GM20000 (cell line): Measurements from ENCODE around the gene RREB1.
A peak's percentile ranks its signal among the peaks of the same experiment; 100 is the strongest.

Source experiments
- DNase-seq: peaks from one replicate; pipeline ENCODE4 v3.0.0; 2012; ENCODE audit warnings: low spot score
- TF ChIP-seq, protein P1 (sequence below): IDR thresholded peaks from 2 replicates; pipeline ENCODE4 v1.5.1; 2012; ENCODE audit warnings: mild to moderate bottlenecking, control low read depth; ENCODE audit errors: extremely low read depth, missing control alignments

The RREB1 gene

DNA sequence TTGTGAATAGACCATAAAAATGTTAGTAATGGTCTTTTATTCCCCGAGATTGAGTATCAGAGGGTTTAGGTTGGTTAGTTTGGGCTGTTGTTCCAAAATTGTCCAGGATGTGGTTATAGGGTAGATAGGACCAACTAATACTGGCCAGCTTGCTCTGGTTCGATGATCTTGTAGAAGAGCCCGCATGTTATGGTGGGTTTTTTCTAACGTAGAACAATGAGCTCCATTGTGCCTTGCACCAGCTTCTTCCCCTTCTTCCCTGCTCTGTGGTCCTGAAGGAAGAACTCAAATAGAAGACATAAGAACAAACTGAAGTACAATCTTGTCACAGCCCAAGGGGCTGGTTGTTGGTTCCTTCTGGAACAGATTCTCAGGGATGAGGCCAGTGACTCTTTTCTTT is 70.5 kb downstream of the RREB1 start:
- DNase-seq: no peak
- TF ChIP-seq, protein P1, sequence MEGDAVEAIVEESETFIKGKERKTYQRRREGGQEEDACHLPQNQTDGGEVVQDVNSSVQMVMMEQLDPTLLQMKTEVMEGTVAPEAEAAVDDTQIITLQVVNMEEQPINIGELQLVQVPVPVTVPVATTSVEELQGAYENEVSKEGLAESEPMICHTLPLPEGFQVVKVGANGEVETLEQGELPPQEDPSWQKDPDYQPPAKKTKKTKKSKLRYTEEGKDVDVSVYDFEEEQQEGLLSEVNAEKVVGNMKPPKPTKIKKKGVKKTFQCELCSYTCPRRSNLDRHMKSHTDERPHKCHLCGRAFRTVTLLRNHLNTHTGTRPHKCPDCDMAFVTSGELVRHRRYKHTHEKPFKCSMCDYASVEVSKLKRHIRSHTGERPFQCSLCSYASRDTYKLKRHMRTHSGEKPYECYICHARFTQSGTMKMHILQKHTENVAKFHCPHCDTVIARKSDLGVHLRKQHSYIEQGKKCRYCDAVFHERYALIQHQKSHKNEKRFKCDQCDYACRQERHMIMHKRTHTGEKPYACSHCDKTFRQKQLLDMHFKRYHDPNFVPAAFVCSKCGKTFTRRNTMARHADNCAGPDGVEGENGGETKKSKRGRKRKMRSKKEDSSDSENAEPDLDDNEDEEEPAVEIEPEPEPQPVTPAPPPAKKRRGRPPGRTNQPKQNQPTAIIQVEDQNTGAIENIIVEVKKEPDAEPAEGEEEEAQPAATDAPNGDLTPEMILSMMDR: no peak

DNA sequence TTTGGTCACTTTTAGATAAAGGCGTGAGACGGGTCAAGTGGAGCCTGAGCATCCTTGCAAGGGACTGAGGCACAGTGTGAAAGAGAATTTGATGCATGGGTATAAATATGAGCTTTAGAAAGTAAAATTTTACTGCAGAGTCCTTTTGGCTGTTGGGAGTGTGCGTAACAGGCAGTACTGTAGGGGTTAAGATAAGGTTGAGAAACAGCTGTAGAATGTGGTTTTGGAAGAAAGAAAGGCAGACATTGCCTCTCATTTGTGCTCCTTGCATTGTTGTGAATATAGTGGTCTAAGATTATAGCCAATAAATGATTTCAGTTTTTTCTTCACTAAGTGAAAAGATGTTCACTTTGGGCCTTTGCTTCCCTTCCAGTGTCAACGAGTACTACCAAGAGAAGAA is 73.0 kb downstream of the RREB1 start:
- TF ChIP-seq, protein P1: no peak
- DNase-seq: no peak

DNA sequence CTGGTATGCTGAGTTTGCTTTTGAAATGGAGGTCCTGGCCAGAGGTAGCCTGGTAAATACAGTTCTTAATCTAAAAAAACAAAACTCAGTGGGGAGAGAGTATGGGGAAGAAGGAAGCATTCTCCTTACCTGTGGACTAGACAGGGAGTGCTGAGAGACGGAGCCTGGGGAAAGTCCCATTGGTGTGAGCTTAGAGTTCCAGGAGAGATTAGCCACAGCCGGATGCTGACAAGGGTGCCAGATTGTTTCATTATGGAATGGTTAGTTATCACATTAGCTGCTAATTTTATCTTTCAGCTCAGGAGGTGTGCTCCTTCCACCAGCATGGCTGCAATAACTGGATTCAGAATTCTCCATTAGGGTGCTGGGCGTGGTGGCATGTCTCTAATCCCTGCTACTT is 75.9 kb downstream of the RREB1 start:
- TF ChIP-seq, protein P1: no peak
- no peak for DNase-seq

DNA sequence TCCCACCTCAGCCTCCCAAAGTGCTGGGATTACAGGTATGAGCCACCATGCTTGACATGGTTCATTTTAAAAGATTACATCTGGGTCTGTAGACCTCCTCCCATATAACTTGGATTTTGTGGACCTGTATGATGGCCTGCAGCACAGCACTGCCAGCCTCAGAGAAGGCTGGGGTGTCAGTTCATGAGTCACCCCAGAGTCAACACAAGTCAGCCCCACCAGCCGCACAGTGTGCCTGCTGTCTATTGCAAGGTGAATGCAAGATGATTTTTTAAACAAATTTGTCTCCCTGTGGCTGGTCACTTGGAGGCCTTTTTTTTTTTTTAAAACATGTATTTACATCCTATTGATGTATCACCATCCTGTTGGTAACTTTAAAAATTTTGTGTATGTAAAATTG is 76.7 kb downstream of the RREB1 start:
- TF ChIP-seq, protein P1: no peak
- DNase-seq: no peak

DNA sequence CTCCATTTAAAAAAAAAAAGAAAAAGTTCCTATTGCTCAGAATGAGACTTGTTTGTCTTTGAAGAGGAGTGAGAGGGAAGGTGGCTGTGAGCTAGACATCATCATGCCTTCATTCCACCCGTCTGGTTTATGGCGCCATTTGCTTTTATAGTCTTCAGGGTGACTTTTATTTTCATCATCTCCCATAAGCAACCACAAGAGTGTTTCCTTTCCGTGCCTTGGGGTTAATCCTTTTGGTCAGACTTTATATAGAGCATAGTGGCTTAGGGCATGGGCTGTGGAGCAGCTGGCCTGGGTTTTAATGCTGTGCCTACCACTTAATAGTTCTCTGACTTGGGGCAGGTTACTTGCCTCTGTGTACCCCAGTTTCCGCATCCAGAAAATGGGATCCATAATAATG is 77.8 kb downstream of the RREB1 start:
- TF ChIP-seq, protein P1: no peak
- DNase-seq: no peak

DNA sequence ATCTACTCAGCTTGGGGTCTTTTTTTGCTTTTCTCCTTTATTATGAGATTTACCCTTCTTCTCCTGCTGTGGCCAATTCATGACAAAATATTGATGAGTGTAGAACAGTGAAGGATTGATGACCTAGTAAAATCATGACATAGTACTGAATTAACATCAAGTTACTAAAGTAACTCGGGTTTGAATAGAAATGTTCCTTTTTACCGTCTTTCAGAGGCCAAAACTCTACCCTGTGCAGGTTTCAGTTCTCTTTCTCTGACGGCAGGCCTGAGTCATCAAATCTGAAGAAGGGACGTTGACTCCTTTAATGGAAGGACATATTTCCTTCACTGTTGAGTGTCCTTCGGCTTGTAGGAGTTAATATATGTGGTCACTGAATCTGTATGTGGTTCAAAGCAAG is 80.7 kb downstream of the RREB1 start:
- DNase-seq: peak; percentile 63
- TF ChIP-seq, protein P1: no peak

DNA sequence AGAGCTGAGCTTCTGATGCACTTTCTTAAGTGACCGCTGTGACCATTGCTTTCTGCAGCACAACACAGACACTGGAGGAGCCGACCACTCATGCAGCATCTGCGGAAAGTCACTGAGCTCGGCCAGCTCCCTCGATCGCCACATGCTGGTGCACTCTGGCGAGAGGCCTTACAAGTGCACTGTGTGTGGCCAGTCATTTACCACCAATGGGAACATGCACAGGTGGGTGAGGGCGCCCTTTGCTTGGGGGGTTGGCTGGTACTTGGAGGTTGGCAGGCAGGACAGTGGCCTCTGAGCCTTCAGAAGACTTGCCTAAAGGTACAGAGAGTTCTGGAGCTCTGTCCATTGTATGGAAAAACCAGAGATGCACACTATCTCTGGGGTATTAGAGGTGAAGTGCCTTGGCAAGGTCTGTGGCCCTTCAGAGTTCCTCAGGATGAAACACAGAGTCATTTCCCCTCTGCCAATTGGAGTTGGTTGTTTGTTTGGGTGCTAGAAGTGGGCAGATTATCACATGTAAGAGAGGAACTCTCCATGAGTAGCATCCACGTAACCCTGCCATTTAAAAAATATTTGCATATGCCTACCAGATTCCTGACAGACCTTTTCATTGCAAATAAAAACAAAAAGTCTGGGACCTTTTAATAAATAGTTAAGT is 81.5 kb downstream of the RREB1 start:
- TF ChIP-seq, protein P1: no peak
- DNase-seq: no peak
